ENCODE data around the gene GP1BB.

DNA sequence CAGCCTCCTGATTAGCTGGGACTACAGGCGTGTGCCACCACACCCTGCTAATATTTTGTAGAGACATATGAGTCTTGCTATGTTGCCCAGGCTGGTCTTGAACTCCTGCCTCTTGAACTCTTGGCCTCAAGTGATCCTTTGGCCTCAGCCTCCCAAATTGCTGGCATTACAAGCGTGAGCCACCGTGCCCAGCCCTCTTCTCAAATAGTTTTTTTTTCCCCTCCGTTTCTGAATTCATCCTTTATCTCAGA lies 49.0 kb downstream of the GP1BB start:
- no peak for TF ChIP-seq POLR2A (IDR thresholded peaks at IDR 0.05)
- TF ChIP-seq, protein P1, sequence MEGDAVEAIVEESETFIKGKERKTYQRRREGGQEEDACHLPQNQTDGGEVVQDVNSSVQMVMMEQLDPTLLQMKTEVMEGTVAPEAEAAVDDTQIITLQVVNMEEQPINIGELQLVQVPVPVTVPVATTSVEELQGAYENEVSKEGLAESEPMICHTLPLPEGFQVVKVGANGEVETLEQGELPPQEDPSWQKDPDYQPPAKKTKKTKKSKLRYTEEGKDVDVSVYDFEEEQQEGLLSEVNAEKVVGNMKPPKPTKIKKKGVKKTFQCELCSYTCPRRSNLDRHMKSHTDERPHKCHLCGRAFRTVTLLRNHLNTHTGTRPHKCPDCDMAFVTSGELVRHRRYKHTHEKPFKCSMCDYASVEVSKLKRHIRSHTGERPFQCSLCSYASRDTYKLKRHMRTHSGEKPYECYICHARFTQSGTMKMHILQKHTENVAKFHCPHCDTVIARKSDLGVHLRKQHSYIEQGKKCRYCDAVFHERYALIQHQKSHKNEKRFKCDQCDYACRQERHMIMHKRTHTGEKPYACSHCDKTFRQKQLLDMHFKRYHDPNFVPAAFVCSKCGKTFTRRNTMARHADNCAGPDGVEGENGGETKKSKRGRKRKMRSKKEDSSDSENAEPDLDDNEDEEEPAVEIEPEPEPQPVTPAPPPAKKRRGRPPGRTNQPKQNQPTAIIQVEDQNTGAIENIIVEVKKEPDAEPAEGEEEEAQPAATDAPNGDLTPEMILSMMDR (IDR thresholded peaks at IDR 0.05) = no peak
